OCI-LY3 (cell line): ENCODE results near the gene SYT2.

Experiments used
- H2AFZ ChIP-seq: fragments of 200-600, 300-600 bp; shearing (Covaris generic); 2 replicates; pipeline ENCODE4 v1.6.0; 2014; ENCODE audit warnings: antibody characterized with exemption, low read depth, low read length
- H3K27ac ChIP-seq: fragments of 200-600, 300-600 bp; sonication (generic); 2 replicates; pipeline ENCODE4 v1.5.1; 2014; ENCODE audit warnings: mild to moderate bottlenecking, low read length, moderate library complexity, mixed read lengths
- H3K27me3 ChIP-seq: fragments of 200-600, 300-600 bp; sonication (generic); 2 replicates; pipeline ENCODE4 v1.6.1; 2014; ENCODE audit warnings: low read depth, low read length, mixed read lengths
- H3K36me3 ChIP-seq: fragments of 200-600, 300-600 bp; sonication (generic); replicated peaks from 2 replicates; pipeline ENCODE3; 2014; ENCODE audit warnings: low read depth, low read length, mixed read lengths
- H3K4me1 ChIP-seq: fragments of 300-600, 200-600 bp; sonication (generic); 2 replicates; pipeline ENCODE4 v1.6.1; 2014; ENCODE audit warnings: low read length, mixed read lengths
- H3K4me2 ChIP-seq: fragments of 200-600, 300-600 bp; sonication (generic); 2 replicates; pipeline ENCODE4 v1.6.1; 2014; ENCODE audit warnings: low read length, mixed read lengths
- H3K4me3 ChIP-seq: fragments of 300-600, 200-600 bp; sonication (generic); 2 replicates; pipeline ENCODE4 v1.5.1; 2014; ENCODE audit warnings: antibody characterized with exemption, mild to moderate bottlenecking, low read length, moderate library complexity
- H3K79me2 ChIP-seq: fragments of 300-600, 200-600 bp; shearing (Covaris generic); 2 replicates; pipeline ENCODE4 v1.6.1; 2014; ENCODE audit warnings: mild to moderate bottlenecking, low read length, mixed read lengths
- H3K9ac ChIP-seq: fragments of 300-600, 200-600 bp; shearing (Covaris generic); 2 replicates; pipeline ENCODE4 v1.6.0; 2014; ENCODE audit warnings: mild to moderate bottlenecking, low read length, moderate library complexity
- H3K9me3 ChIP-seq: fragments of 200-600, 300-600 bp; shearing (Covaris generic); 2 replicates; pipeline ENCODE4 v1.6.1; 2014; ENCODE audit warnings: low read length, mixed read lengths; ENCODE audit not compliant: insufficient read depth
- H4K20me1 ChIP-seq: fragments of 200-600, 300-600 bp; sonication (generic); 2 replicates; pipeline ENCODE4 v1.6.1; 2016; ENCODE audit warnings: low read length, mixed read lengths; ENCODE audit not compliant: insufficient read depth
- EZH2phosphoT487 ChIP-seq: fragments of 200-600 bp; shearing (Covaris generic); IDR thresholded peaks from 2 replicates; pipeline ENCODE4 v1.6.1; 2018; ENCODE audit warnings: antibody characterized with exemption, mixed run types, low read depth
- TF ChIP-seq, protein P1 (sequence below): fragments of 200-600, 300-600 bp; sonication (generic); IDR thresholded peaks from 2 replicates; pipeline ENCODE4 v1.5.1; 2014; ENCODE audit warnings: antibody characterized with exemption, low read length, low read depth

The SYT2 gene

DNA sequence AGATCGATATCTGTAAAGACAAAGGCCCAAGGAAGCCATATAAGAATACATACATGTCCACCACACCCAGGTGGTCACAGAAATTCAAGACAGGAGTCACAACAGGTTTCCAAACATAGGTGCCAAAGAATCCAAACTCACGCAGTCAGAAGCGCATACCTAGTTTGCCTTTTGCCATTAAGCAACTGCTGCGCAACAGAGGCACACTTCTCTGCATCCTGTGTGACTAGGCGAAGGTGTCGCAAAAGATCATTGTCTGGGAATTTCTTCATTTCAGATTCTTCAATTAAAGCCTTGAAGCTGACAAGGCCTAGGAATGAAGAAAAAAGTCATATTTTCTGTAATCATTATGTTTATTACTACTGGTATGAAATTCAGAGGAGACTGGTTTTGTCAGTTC is 32.2 kb upstream of the SYT2 start:
- H2AFZ ChIP-seq = no peak overlapping the region
- no peaks in the 10 kb centered on the region for H3K4me1 ChIP-seq
- no peaks in the 10 kb centered on the region for H3K27me3 ChIP-seq
- no peak overlapping the region for H3K4me3 ChIP-seq
- no peaks in the 10 kb centered on the region for H3K79me2 ChIP-seq
- no peak overlapping the region for H3K9ac ChIP-seq
- TF ChIP-seq, protein P1, sequence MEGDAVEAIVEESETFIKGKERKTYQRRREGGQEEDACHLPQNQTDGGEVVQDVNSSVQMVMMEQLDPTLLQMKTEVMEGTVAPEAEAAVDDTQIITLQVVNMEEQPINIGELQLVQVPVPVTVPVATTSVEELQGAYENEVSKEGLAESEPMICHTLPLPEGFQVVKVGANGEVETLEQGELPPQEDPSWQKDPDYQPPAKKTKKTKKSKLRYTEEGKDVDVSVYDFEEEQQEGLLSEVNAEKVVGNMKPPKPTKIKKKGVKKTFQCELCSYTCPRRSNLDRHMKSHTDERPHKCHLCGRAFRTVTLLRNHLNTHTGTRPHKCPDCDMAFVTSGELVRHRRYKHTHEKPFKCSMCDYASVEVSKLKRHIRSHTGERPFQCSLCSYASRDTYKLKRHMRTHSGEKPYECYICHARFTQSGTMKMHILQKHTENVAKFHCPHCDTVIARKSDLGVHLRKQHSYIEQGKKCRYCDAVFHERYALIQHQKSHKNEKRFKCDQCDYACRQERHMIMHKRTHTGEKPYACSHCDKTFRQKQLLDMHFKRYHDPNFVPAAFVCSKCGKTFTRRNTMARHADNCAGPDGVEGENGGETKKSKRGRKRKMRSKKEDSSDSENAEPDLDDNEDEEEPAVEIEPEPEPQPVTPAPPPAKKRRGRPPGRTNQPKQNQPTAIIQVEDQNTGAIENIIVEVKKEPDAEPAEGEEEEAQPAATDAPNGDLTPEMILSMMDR = no peak
- no peak for TF ChIP-seq EZH2phosphoT487
- no peak overlapping the region for H3K27ac ChIP-seq
- H3K9me3 ChIP-seq = 0 out of 2 replicates have a peak, but pooled peaks cover 8% of the 10 kb centered on the region
- H3K36me3 ChIP-seq = peaks cover 41% of the 10 kb centered on the region
- no peak overlapping the region for H3K4me2 ChIP-seq
- H4K20me1 ChIP-seq = peaks cover 6% of the 10 kb centered on the region; the same call in 1 of the 2 replicates

DNA sequence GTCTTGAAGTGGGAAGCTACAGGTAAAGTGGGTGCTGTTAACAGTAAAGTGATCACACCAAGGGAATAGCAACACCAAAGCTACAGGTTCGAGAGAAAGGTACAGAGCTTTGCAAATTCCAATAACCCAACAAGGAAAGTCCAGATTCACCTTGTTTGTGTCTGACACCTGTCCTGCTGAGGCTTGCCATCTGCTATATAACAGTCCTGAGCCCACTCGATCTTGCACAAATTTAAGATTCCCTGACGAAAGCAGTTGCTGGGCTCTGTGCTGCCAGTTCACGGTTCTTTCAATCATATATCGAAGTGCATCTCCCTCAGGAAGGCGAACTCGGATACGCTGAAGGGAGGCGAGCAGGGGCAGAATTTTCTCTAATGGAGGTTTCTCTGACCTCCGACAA is 23.0 kb upstream of the SYT2 start:
- Histone ChIP-seq H3K4me1 (no peaks in the 10 kb centered on the region), H3K79me2 (no peaks in the 10 kb centered on the region), H3K27me3 (no peaks in the 10 kb centered on the region), H3K9me3 (no peaks in the 10 kb centered on the region), H3K4me3 (no peak overlapping the region), H3K27ac (no peak overlapping the region), H3K9ac (no peak overlapping the region), H3K36me3 (peaks cover 63% of the 10 kb centered on the region), H4K20me1 (no peaks in the 10 kb centered on the region), H2AFZ (no peak overlapping the region), H3K4me2 (no peak overlapping the region)
- no peak for TF ChIP-seq EZH2phosphoT487
- TF ChIP-seq, protein P1 = no peak

DNA sequence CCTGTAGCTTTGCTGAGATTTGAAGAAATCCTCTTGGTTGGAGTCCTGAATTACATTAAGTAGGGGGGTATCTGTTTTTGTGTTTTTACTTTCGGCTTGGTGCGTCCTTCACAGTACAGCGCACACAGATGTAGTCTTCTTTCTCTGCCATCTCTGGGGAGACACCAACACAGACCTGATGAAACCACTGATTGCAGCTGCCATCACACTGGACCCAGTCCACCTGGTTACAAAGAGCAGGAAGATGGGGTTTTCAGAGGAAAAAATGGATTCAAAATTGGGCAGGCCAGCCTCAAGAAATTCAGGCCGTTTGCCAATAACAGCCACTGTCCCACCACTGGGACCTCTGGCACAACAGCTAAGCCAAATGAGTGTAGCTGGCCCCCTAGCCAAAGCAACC is 18.7 kb upstream of the SYT2 start:
- Histone ChIP-seq H3K4me2 (no peak overlapping the region), H3K27ac (no peak overlapping the region), H2AFZ (no peak overlapping the region), H3K27me3 (no peaks in the 10 kb centered on the region), H3K4me1 (no peaks in the 10 kb centered on the region), H4K20me1 (0 out of 2 replicates have a peak, but pooled peaks cover 3% of the 10 kb centered on the region), H3K79me2 (no peaks in the 10 kb centered on the region), H3K9me3 (no peaks in the 10 kb centered on the region), H3K9ac (no peak overlapping the region), H3K36me3 (peaks cover 68% of the 10 kb centered on the region), H3K4me3 (no peak overlapping the region)
- TF ChIP-seq, protein P1 = no peak
- no peak for TF ChIP-seq EZH2phosphoT487

DNA sequence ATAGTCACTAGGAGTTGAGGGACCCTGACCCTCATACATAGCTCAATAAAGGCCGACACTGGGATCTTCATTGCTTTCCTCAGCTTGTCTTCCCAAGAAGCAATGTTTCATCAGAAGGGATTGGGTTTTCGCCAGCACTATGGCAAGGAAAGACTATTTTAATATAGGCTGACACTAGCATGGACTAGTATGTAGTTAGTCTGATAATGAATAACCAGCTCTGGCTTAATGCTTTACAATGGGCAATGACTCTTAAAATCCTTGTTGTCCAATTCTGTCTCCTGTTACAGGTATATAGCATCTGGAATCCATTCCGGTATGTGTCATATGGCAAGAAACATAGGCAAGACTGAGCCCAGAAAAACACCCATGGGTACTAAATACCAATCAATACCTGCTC is 15.3 kb upstream of the SYT2 start:
- peaks cover 41% of the 10 kb centered on the region for H3K36me3 ChIP-seq
- no peak overlapping the region for H3K9ac ChIP-seq
- no peaks in the 10 kb centered on the region for H3K27me3 ChIP-seq
- no peaks in the 10 kb centered on the region for H3K79me2 ChIP-seq
- 0 out of 2 replicates have a peak, but pooled peaks cover 3% of the 10 kb centered on the region for H4K20me1 ChIP-seq
- no peak overlapping the region for H3K4me2 ChIP-seq
- no peaks in the 10 kb centered on the region for H3K9me3 ChIP-seq
- TF ChIP-seq, protein P1 = no peak
- no peak for TF ChIP-seq EZH2phosphoT487
- no peak overlapping the region for H2AFZ ChIP-seq
- no peaks in the 10 kb centered on the region for H3K4me1 ChIP-seq
- no peak overlapping the region for H3K4me3 ChIP-seq
- no peak overlapping the region for H3K27ac ChIP-seq
